ENCODE measurements around the gene THRA. TPM values are rescaled to one million over a fixed set of nuclear protein-coding genes. Genes with fewer than 3 reads are reported as not detected.

THRA gene
- polyA plus RNA-seq, 1 of the 3 experiments (the other 2 are of a cell fraction), result 23.1 TPM

GRCh38 chr17:40090237-40091119 is 27.7 kb downstream of the THRA start:
- CTCF ChIA-PET, result interaction anchor here (0.6 to 3.8 kb wide), 9 partner anchors 8 to 63 kb away, joined by 3 to 34 read pairs (median 4); no protein-coding TSS in a partner anchor
- Histone ChIP-seq H3K9ac (no peak overlapping the region), H3F3A (replicated peaks; ENCODE audit: insufficient read depth) (peaks cover 15% of the 10 kb centered on the region), H3K36me3 (replicated peaks in 1 of 2; ENCODE audit: control insufficient read depth in 1 of 2, insufficient read depth in 2 of 2, low read length in 1 of 2) (peaks cover 19 to 26% of the 10 kb centered on the region in 2 experiments), H4K20me1 (ENCODE audit: insufficient read depth) (no peaks in the 10 kb centered on the region), H3K9me3 (no peaks in the 10 kb centered on the region), H3K4me3 (ENCODE audit: low read depth in 2 of 2, low read length in 1 of 2) (no peak overlapping the region), H2AFZ (ENCODE audit: low read depth) (no peak overlapping the region), H3K79me2 (ENCODE audit: insufficient read depth) (no peaks in the 10 kb centered on the region), H3K4me1 (ENCODE audit: control insufficient read depth in 1 of 2, insufficient read depth in 2 of 2, low read depth in 1 of 2, low read length in 1 of 2) (no peaks in the 10 kb centered on the region; a peak in 1 of 4 replicates), H3K27ac (ENCODE audit: low read depth in 2 of 2, low read length in 1 of 2) (no peak overlapping the region), H3K9me2 (no peaks in the 10 kb centered on the region), H3K27me3 (ENCODE audit: insufficient read depth) (no peaks in the 10 kb centered on the region), H3K4me2 (no peak overlapping the region)
- no peak for TF ChIP-seq EZH2phosphoT487 (IDR thresholded peaks at IDR 0.05; ENCODE audit: borderline replicate concordance, low read depth)
- no peak for TF ChIP-seq TAF1 (IDR thresholded peaks at IDR 0.05; ENCODE audit: borderline replicate concordance, low read depth, low read length)
- no peak for TF ChIP-seq MEF2A (IDR thresholded peaks at IDR 0.05; ENCODE audit: borderline replicate concordance, low read depth)
- no peak for TF ChIP-seq GATA2 (CRISPR knock-in tag; IDR thresholded peaks at IDR 0.05)
- TF ChIP-seq USF1 (IDR thresholded peaks at IDR 0.05; ENCODE audit: borderline replicate concordance, low read depth), result no peak
- no peak for DNase-seq
- POLR2A ChIA-PET, result no interaction called here
- 80% methylated on average over 11 of the region's 14 CpGs for WGBS (ENCODE audit: low lambda C conversion rate)

- peaks cover 29 to 30% of the 10 kb centered on the region in 2 experiments for H3K36me3 ChIP-seq (replicated peaks in 1 of 2; ENCODE audit: control insufficient read depth in 1 of 2, insufficient read depth in 2 of 2, low read length in 1 of 2)
- no peaks in the 10 kb centered on the region for H3K9me3 ChIP-seq
- POLR2A ChIA-PET, result no interaction called here
- H4K20me1 ChIP-seq (ENCODE audit: insufficient read depth), result 0 out of 2 replicates have a peak, but pooled peaks cover 4% of the 10 kb centered on the region
- H3K9me2 ChIP-seq, result no peaks in the 10 kb centered on the region
- CTCF ChIA-PET, result interaction anchor here (1.1 to 12.5 kb wide), 3 partner anchors 20 to 57 kb away, joined by 3 to 98 read pairs (median 6); no protein-coding TSS in a partner anchor
- no peaks in the 10 kb centered on the region for H3K27me3 ChIP-seq (ENCODE audit: insufficient read depth)
- H3K9ac ChIP-seq, result no peak overlapping the region
- no peak overlapping the region for H3K27ac ChIP-seq (ENCODE audit: low read depth in 2 of 2, low read length in 1 of 2)
- H3K4me2 ChIP-seq, result no peak overlapping the region
- H3K4me3 ChIP-seq (ENCODE audit: low read depth in 2 of 2, low read length in 1 of 2), result no peak overlapping the region
- peaks cover under 1% of the 10 kb centered on the region; the same call in 1 of the 2 replicates for H3K79me2 ChIP-seq (ENCODE audit: insufficient read depth)
- H3F3A ChIP-seq (replicated peaks; ENCODE audit: insufficient read depth), result peaks cover 9% of the 10 kb centered on the region
- no peak overlapping the region for H2AFZ ChIP-seq (ENCODE audit: low read depth)
- no peaks in the 10 kb centered on the region; a peak in 1 of 4 replicates for H3K4me1 ChIP-seq (ENCODE audit: control insufficient read depth in 1 of 2, insufficient read depth in 2 of 2, low read depth in 1 of 2, low read length in 1 of 2)
- WGBS (ENCODE audit: low lambda C conversion rate), result 87% methylated on average over 15 of the region's 18 CpGs
- no peak for DNase-seq
- no peak for TF ChIP-seq SMC3 (IDR thresholded peaks at IDR 0.05; ENCODE audit: low read depth, low read length)
- no peak for TF ChIP-seq MXI1 (IDR thresholded peaks at IDR 0.05; ENCODE audit: low read depth, low read length)
- TF ChIP-seq SIN3A (IDR thresholded peaks at IDR 0.05; ENCODE audit: borderline replicate concordance, low read depth, low read length), result no peak
- TF ChIP-seq FOXM1 (IDR thresholded peaks at IDR 0.05; ENCODE audit: low read depth), result no peak
- TF ChIP-seq NFIC (IDR thresholded peaks at IDR 0.05; ENCODE audit: borderline replicate concordance), result no peak
- no peak for TF ChIP-seq ZBTB33 (IDR thresholded peaks at IDR 0.05; ENCODE audit: borderline replicate concordance, low read depth)
- no peak for TF ChIP-seq JUND (IDR thresholded peaks at IDR 0.05)
- no peak for TF ChIP-seq YY1 (IDR thresholded peaks at IDR 0.05; ENCODE audit: low read depth)
- TF ChIP-seq EP300 (IDR thresholded peaks at IDR 0.05; ENCODE audit: borderline replicate concordance in 1 of 2, low read depth in 1 of 2, low read length in 1 of 2), result no peak
- TF ChIP-seq FOXJ3 (CRISPR knock-in tag; IDR thresholded peaks at IDR 0.05), result no peak
- TF ChIP-seq GABPA (IDR thresholded peaks at IDR 0.05; ENCODE audit: low read depth), result no peak
- no peak for TF ChIP-seq TCF12 (IDR thresholded peaks at IDR 0.05)
- no peak for TF ChIP-seq EZH2phosphoT487 (IDR thresholded peaks at IDR 0.05; ENCODE audit: borderline replicate concordance, low read depth)
- no peak for TF ChIP-seq MAX (IDR thresholded peaks at IDR 0.05; ENCODE audit: low read depth)
- no peak for TF ChIP-seq USF2 (IDR thresholded peaks at IDR 0.05; ENCODE audit: borderline replicate concordance, low read depth, low read length)
- no peak for TF ChIP-seq TEAD4 (IDR thresholded peaks at IDR 0.05; ENCODE audit: borderline replicate concordance, insufficient read depth)
- TF ChIP-seq NRF1 (IDR thresholded peaks at IDR 0.05; ENCODE audit: low read depth, low read length), result no peak
Measured at GRCh38 chr17:40091691-40092397, 29.1 kb downstream of the THRA start.

Data from SK-N-SH (cell line).